Tibial nerve (tissue), 4 donors: ENCODE data around the gene MFRP.

Experiments
- CTCF ChIP-seq, 5 experiments: fragments of 200-600 bp in 3 of 5; fragments of 450-650 bp in 2 of 5; sonication (generic) in 3 of 5; IDR thresholded peaks; one replicate each; pipeline ENCODE4 v1.5.1; 2016 to 2019; ENCODE audit warnings: antibody characterized with exemption in 5 of 5, mild to moderate bottlenecking in 3 of 5, moderate library complexity in 2 of 5
- EP300 ChIP-seq, 2 donors: sonication (generic); formaldehyde crosslinking; IDR thresholded peaks; one replicate each; pipeline ENCODE4 v1.6.1; 2017; ENCODE audit warnings: antibody characterized with exemption in 2 of 2, mild to moderate bottlenecking in 1 of 2
- POLR2A ChIP-seq, 2 donors: fragments of 450-650 bp; IDR thresholded peaks; one replicate each; pipeline ENCODE4 v1.6.1; 2017; ENCODE audit warnings: antibody characterized with exemption in 2 of 2, mild to moderate bottlenecking in 2 of 2, moderate library complexity in 2 of 2

GRCh38 chr11:119367661-119368120 lies 21.2 kb upstream of the MFRP start:
- TF ChIP-seq CTCF (IDR thresholded peaks at IDR 0.05) (no peak), POLR2A (IDR thresholded peaks at IDR 0.05) (no peak), EP300 (IDR thresholded peaks at IDR 0.05) (peak in 1 of 2 donors; percentile 40)
